ENCODE results near the gene EDC3.

- no peak for TF ChIP-seq CTCF (IDR thresholded peaks at IDR 0.05)
- no peak for TF ChIP-seq EZH2phosphoT487 (IDR thresholded peaks at IDR 0.05; ENCODE audit: borderline replicate concordance, low read depth)
- no peak for TF ChIP-seq RAD21 (IDR thresholded peaks at IDR 0.05; ENCODE audit: low read length)
- TF ChIP-seq CHD2 (IDR thresholded peaks at IDR 0.05; ENCODE audit: low read length, partially characterized antibody), result no peak
- no peak; the same call in 1 of the 2 replicates for TF ChIP-seq MAX (IDR thresholded peaks at IDR 0.05; ENCODE audit: low read depth)
- TF ChIP-seq ZBTB33 (IDR thresholded peaks at IDR 0.05; ENCODE audit: borderline replicate concordance, low read depth), result no peak
- TF ChIP-seq GATA2 (CRISPR knock-in tag; IDR thresholded peaks at IDR 0.05), result no peak
- TF ChIP-seq REST (IDR thresholded peaks at IDR 0.05; ENCODE audit: low read depth, low read length), result 0 out of 2 replicates have a peak, but pooled peaks have one; percentile 14
- TF ChIP-seq YY1 (IDR thresholded peaks at IDR 0.05; ENCODE audit: low read depth), result no peak
Observed at GRCh38 chr15:74653426-74654102, 42.3 kb downstream of the EDC3 start.
